IPS-20b (cell line): ENCODE measurements around the gene RDH14.

Experiments used
- H3K27ac ChIP-seq: one replicate; pipeline ENCODE4 v1.5.1; 2013; ENCODE audit warnings: low read length
- H3K27me3 ChIP-seq: 2 replicates; pipeline ENCODE4 v1.6.1; 2013; ENCODE audit warnings: mild to moderate bottlenecking, low read length, inconsistent platforms; ENCODE audit not compliant: insufficient read depth
- H3K36me3 ChIP-seq: 2 replicates; pipeline ENCODE4 v1.6.1; 2013; ENCODE audit warnings: low read depth, mild to moderate bottlenecking, inconsistent platforms, low read length, moderate library complexity; ENCODE audit not compliant: insufficient read depth
- H3K4me1 ChIP-seq: 2 replicates; pipeline ENCODE4 v1.6.1; 2013; ENCODE audit warnings: mild to moderate bottlenecking, control low read depth, inconsistent platforms, low read length, moderate library complexity; ENCODE audit not compliant: insufficient read depth
- H3K4me3 ChIP-seq: 2 replicates; pipeline ENCODE4 v1.5.1; 2013; ENCODE audit warnings: mild to moderate bottlenecking, low read length, inconsistent platforms
- H3K9ac ChIP-seq: 2 replicates; pipeline ENCODE4 v1.6.1; 2013; ENCODE audit warnings: low read depth, mild to moderate bottlenecking, inconsistent platforms, low read length, moderate library complexity
- H3K9me3 ChIP-seq: 2 replicates; pipeline ENCODE4 v1.6.1; 2013; ENCODE audit warnings: mild to moderate bottlenecking, low read depth, low read length, inconsistent platforms; ENCODE audit not compliant: insufficient read depth

RDH14 gene, protein sequence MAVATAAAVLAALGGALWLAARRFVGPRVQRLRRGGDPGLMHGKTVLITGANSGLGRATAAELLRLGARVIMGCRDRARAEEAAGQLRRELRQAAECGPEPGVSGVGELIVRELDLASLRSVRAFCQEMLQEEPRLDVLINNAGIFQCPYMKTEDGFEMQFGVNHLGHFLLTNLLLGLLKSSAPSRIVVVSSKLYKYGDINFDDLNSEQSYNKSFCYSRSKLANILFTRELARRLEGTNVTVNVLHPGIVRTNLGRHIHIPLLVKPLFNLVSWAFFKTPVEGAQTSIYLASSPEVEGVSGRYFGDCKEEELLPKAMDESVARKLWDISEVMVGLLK

GRCh38 chr2:18560031-18560796 lies at the start of gene RDH14:
RDH14 (minus strand) TSS chr2:18560653; CDS start chr2:18560572, 81 bp downstream.
- Histone ChIP-seq H3K27ac (peak within 1 kb of the TSS; percentile 13), H3K4me3 (peak within 1 kb of the TSS; percentile 93), H3K9me3 (no peaks in the 10 kb centered on the region), H3K36me3 (peaks cover 6% of the 10 kb centered on the region), H3K27me3 (no peaks in the 10 kb centered on the region), H3K9ac (peak within 1 kb of the TSS; percentile 69), H3K4me1 (peaks cover 17% of the 10 kb centered on the region; the same call in 1 of the 2 replicates)

GRCh38 chr2:18610090-18610489 lies 49.6 kb upstream of the RDH14 start:
- H3K27me3 ChIP-seq, result no peaks in the 10 kb centered on the region
- no peak overlapping the region for H3K9ac ChIP-seq
- H3K4me1 ChIP-seq, result no peaks in the 10 kb centered on the region
- H3K4me3 ChIP-seq, result no peak overlapping the region
- H3K36me3 ChIP-seq, result no peaks in the 10 kb centered on the region
- no peak overlapping the region for H3K27ac ChIP-seq
- no peaks in the 10 kb centered on the region for H3K9me3 ChIP-seq

DNA sequence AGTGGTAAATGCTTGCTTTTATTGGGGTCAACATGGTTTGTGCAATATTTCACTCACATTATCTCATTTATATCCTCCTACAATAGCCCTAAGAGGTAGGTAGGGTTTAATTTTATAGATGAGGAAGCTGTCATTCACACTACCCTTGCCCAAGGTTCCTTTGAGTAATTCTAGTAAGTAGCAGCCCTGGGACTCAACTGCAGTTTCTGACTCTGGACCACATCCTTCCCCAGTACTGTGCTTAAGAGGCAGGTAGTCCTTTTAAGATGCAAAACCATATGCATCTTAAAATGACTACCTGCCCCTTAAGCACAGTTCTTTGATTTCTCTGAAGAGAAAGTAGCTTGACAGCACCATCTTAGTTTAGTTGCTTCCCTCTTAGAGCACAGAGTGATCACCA lies 44.7 kb upstream of the RDH14 start:
- Histone ChIP-seq H3K36me3 (no peaks in the 10 kb centered on the region), H3K27me3 (no peaks in the 10 kb centered on the region)

DNA sequence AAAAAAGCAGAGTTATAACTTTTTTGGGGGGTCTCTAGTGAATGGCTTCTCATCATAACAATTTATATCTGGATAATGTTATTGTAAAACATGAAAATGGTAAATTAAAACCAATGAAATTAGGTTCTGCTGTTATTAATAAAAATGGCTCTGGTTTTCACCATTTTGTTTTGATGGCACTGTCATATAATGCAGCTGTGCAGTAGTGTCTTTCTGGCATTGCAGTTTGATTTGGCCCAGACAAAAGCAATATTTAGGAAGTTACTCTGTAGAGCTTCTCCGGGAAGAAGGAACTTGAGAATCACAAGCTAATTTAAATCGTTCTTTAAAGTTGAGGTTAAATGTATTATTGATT lies 44.1 kb upstream of the RDH14 start:
- Histone ChIP-seq H3K27me3 (no peaks in the 10 kb centered on the region), H3K27ac (no peak overlapping the region), H3K9me3 (no peaks in the 10 kb centered on the region), H3K4me3 (no peak overlapping the region), H3K4me1 (no peaks in the 10 kb centered on the region), H3K36me3 (no peaks in the 10 kb centered on the region), H3K9ac (no peak overlapping the region)

More for the DNA sequence above, 44.7 kb upstream of the RDH14 start:
- Histone ChIP-seq H3K9ac (no peak overlapping the region), H3K4me3 (no peak overlapping the region), H3K4me1 (no peaks in the 10 kb centered on the region), H3K27ac (no peak overlapping the region), H3K9me3 (no peaks in the 10 kb centered on the region)

DNA sequence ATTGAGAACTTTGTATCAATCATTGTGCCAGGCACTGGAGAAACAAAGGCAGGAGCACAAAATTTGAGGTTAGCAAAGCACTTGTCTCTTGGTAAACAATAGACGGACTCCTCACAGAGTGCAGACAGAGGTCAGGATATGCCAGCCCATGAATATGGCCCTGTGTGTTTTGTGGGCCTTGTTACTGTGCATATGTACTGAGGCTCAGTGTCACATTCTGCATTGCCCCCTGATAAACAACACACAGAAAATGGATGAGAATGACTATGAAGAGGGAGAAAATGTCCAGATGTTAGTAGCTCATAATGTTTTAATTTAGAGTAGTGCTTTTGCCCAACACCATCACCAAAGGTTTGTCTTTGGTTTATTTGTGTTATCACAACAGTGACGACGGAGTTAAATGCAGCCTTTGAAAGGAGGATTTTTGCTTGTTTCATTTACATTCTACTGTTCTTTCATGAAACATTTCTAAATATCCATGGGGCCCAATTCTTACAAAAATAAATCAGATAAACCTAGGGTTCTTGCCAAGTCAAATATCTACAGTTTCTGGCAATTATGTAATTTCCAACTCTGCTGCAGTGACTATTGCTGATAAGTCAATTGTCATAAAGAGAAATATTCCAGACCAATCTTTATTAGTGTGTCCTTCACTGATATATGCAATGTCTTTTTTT lies 43.5 kb upstream of the RDH14 start:
- H3K9ac ChIP-seq, result no peak overlapping the region
- no peaks in the 10 kb centered on the region for H3K36me3 ChIP-seq
- no peaks in the 10 kb centered on the region for H3K27me3 ChIP-seq
- no peaks in the 10 kb centered on the region for H3K4me1 ChIP-seq
- no peaks in the 10 kb centered on the region for H3K9me3 ChIP-seq
- H3K27ac ChIP-seq, result no peak overlapping the region
- no peak overlapping the region for H3K4me3 ChIP-seq

DNA sequence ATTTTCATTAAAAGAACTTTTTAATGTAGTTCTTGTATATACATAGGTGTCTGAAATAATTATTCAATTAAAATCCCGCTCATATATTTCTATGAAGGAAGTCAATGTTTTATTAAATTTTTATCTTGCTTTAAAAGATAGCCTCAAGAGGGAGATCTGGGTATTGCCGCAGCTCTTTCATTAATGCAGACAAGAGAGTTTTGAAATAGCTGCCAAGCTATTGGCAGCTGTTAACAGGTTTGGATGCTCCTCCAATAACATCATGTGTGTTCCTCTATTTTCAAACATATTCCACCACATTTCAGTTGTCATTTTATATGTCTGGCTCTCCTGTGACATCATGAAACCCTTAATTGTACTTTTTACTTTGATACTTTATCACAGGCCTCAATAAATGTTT lies 41.8 kb upstream of the RDH14 start:
- no peaks in the 10 kb centered on the region for H3K9me3 ChIP-seq
- H3K9ac ChIP-seq, result no peak overlapping the region
- H3K4me3 ChIP-seq, result no peak overlapping the region
- H3K36me3 ChIP-seq, result no peaks in the 10 kb centered on the region
- H3K27ac ChIP-seq, result no peak overlapping the region
- no peaks in the 10 kb centered on the region for H3K4me1 ChIP-seq
- H3K27me3 ChIP-seq, result no peaks in the 10 kb centered on the region

GRCh38 chr2:18600255-18600613 lies 39.8 kb upstream of the RDH14 start:
- no peak overlapping the region for H3K4me3 ChIP-seq
- no peak overlapping the region for H3K27ac ChIP-seq
- no peaks in the 10 kb centered on the region for H3K9me3 ChIP-seq
- no peaks in the 10 kb centered on the region for H3K4me1 ChIP-seq
- no peaks in the 10 kb centered on the region for H3K36me3 ChIP-seq
- H3K9ac ChIP-seq, result no peak overlapping the region
- H3K27me3 ChIP-seq, result no peaks in the 10 kb centered on the region

GRCh38 chr2:18599509-18600254 lies 39.2 kb upstream of the RDH14 start:
- Histone ChIP-seq H3K4me3 (no peak overlapping the region), H3K9ac (no peak overlapping the region), H3K4me1 (no peaks in the 10 kb centered on the region), H3K27ac (no peak overlapping the region), H3K27me3 (no peaks in the 10 kb centered on the region), H3K9me3 (no peaks in the 10 kb centered on the region), H3K36me3 (no peaks in the 10 kb centered on the region)

DNA sequence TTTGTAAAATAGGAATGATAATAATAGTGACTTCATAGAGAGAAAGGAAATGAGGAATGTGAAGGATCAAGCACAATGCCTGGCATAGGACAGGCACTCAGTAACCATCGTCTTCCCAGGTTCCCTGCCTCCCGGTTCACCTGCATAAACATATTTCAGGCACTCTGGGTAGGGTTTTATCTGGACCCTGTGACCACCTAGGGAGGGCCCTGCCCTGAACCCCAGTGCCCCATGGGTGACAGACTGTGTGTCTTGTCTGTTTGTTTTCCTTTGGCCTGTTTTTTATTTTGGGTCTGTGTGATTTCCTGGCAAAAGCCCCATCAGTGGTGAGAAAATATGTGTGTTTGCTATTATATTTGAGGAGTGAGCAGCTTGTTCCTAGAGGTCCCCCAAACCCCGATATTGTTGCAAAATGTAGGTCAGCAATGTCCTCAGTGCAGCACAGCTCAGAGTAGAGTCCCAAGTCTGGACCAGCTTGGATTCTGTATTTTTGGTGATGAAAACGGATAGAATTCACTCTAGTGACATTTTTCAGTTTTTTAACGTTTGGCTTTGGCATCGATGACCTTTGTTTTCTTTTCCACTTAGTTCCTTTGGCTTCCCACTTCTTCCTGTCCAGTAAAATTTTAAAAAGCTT lies 38.5 kb upstream of the RDH14 start:
- Histone ChIP-seq H3K9me3 (no peaks in the 10 kb centered on the region), H3K4me1 (no peaks in the 10 kb centered on the region), H3K4me3 (no peak overlapping the region), H3K27ac (no peak overlapping the region), H3K36me3 (no peaks in the 10 kb centered on the region), H3K9ac (no peak overlapping the region), H3K27me3 (no peaks in the 10 kb centered on the region)

GRCh38 chr2:18597618-18598017 lies 37.2 kb upstream of the RDH14 start:
- Histone ChIP-seq H3K4me3 (no peak overlapping the region), H3K36me3 (no peaks in the 10 kb centered on the region), H3K27ac (no peak overlapping the region), H3K27me3 (no peaks in the 10 kb centered on the region), H3K9ac (no peak overlapping the region), H3K9me3 (no peaks in the 10 kb centered on the region), H3K4me1 (no peaks in the 10 kb centered on the region)

DNA sequence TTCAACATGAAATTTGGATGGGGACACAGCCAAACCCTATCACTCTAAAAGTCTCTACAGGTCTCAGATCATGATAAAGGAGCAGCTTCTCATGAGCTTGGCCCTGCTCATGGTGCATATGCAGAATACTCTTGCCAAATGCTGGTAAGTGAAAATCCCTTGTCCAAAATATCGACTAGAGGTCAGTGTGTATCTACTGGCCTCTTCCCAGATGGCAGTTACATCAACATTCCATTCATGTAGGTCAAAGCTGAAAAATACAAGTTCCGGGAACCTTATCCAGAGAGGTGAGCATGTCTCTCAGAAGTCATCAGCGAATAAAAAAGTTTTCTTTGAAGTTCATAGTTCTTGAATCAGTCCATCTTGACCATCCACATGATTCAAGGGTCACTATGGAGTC lies 36.5 kb upstream of the RDH14 start:
- H3K36me3 ChIP-seq, result no peaks in the 10 kb centered on the region
- H3K9ac ChIP-seq, result no peak overlapping the region
- no peaks in the 10 kb centered on the region for H3K4me1 ChIP-seq
- no peak overlapping the region for H3K4me3 ChIP-seq
- H3K27ac ChIP-seq, result no peak overlapping the region
- no peaks in the 10 kb centered on the region for H3K9me3 ChIP-seq
- H3K27me3 ChIP-seq, result no peaks in the 10 kb centered on the region
